ENCODE results near the gene GLIS1. TPM values are rescaled to one million over a fixed set of nuclear protein-coding genes. Genes with fewer than 3 reads are reported as not detected.

Gene GLIS1
- total RNA-seq, 1 donor from 2014 or later = 0.07 TPM

GRCh38 chr1:53658489-53659230 is 80.3 kb downstream of the GLIS1 start:
- Histone ChIP-seq H3K27ac (ENCODE audit: low read depth, low read length) (no peak overlapping the region), H3K79me2 (ENCODE audit: insufficient read depth, low read length) (peaks cover 86% of the 10 kb centered on the region), H3K27me3 (ENCODE audit: insufficient read depth, low read length) (no peaks in the 10 kb centered on the region), H3K36me3 (ENCODE audit: insufficient read depth, low read length) (no peaks in the 10 kb centered on the region), H3K9me3 (ENCODE audit: insufficient read depth, low read depth, low read length) (no peaks in the 10 kb centered on the region), H3K4me3 (ENCODE audit: insufficient read depth, low read depth, low read length) (no peak overlapping the region), H3K4me2 (ENCODE audit: low read length) (no peak overlapping the region), H3K9ac (ENCODE audit: low read length) (no peak overlapping the region), H2AFZ (ENCODE audit: low read depth, low read length) (no peak overlapping the region), H3K4me1 (ENCODE audit: insufficient read depth, low read length) (peaks cover 33% of the 10 kb centered on the region), H4K20me1 (ENCODE audit: insufficient read depth, low read length) (peaks cover 100% of the 10 kb centered on the region)
- Mint-ChIP-seq H3K27me3 (ENCODE audit: low read depth, unreplicated experiment) (peaks cover 58% of the 10 kb centered on the region), H3K9me3 (ENCODE audit: unreplicated experiment) (peaks cover 5% of the 10 kb centered on the region), H3K27ac (ENCODE audit: unreplicated experiment) (no peak overlapping the region), H3K4me3 (ENCODE audit: unreplicated experiment) (no peak overlapping the region), H3K36me3 (ENCODE audit: low read depth, unreplicated experiment) (peaks cover 3% of the 10 kb centered on the region), H3K4me1 (ENCODE audit: low read depth, unreplicated experiment) (peaks cover 14% of the 10 kb centered on the region)
- FAIRE-seq = no peak
- no peak for TF ChIP-seq EZH2 (IDR thresholded peaks at IDR 0.05; ENCODE audit: insufficient read depth, low read length)
- no peak for TF ChIP-seq CTCF (IDR thresholded peaks at IDR 0.05; ENCODE audit: insufficient read depth, low read depth, low read length)
- DNase-seq (ENCODE audit: low read depth) = no peak

GRCh38 chr1:53657891-53658396 is 81.0 kb downstream of the GLIS1 start:
- DNase-seq (ENCODE audit: low read depth) (no peak), FAIRE-seq (no peak)
- Histone ChIP-seq H3K4me2 (ENCODE audit: low read length) (no peak overlapping the region), H3K9ac (ENCODE audit: low read length) (no peak overlapping the region), H3K9me3 (ENCODE audit: insufficient read depth, low read depth, low read length) (no peaks in the 10 kb centered on the region), H3K27ac (ENCODE audit: low read depth, low read length) (no peak overlapping the region), H3K36me3 (ENCODE audit: insufficient read depth, low read length) (no peaks in the 10 kb centered on the region), H3K27me3 (ENCODE audit: insufficient read depth, low read length) (no peaks in the 10 kb centered on the region), H4K20me1 (ENCODE audit: insufficient read depth, low read length) (peaks cover 100% of the 10 kb centered on the region), H2AFZ (ENCODE audit: low read depth, low read length) (no peak overlapping the region), H3K4me1 (ENCODE audit: insufficient read depth, low read length) (peaks cover 33% of the 10 kb centered on the region), H3K79me2 (ENCODE audit: insufficient read depth, low read length) (peaks cover 87% of the 10 kb centered on the region), H3K4me3 (ENCODE audit: insufficient read depth, low read depth, low read length) (no peak overlapping the region)
- no peak overlapping the region for H3K27ac Mint-ChIP-seq (ENCODE audit: unreplicated experiment)
- peaks cover 55% of the 10 kb centered on the region for H3K27me3 Mint-ChIP-seq (ENCODE audit: low read depth, unreplicated experiment)
- H3K36me3 Mint-ChIP-seq (ENCODE audit: low read depth, unreplicated experiment) = peaks cover 3% of the 10 kb centered on the region
- TF ChIP-seq CTCF (IDR thresholded peaks at IDR 0.05; ENCODE audit: insufficient read depth, low read depth, low read length) = no peak
- TF ChIP-seq EZH2 (IDR thresholded peaks at IDR 0.05; ENCODE audit: insufficient read depth, low read length) = no peak
- no peak overlapping the region for H3K4me3 Mint-ChIP-seq (ENCODE audit: unreplicated experiment)
- H3K4me1 Mint-ChIP-seq (ENCODE audit: low read depth, unreplicated experiment) = peaks cover 14% of the 10 kb centered on the region
- peaks cover 5% of the 10 kb centered on the region for H3K9me3 Mint-ChIP-seq (ENCODE audit: unreplicated experiment)

- peaks cover 3% of the 10 kb centered on the region for H3K36me3 Mint-ChIP-seq (ENCODE audit: low read depth, unreplicated experiment)
- H3K4me1 Mint-ChIP-seq (ENCODE audit: low read depth, unreplicated experiment) = peaks cover 14% of the 10 kb centered on the region
- peaks cover 100% of the 10 kb centered on the region for H4K20me1 ChIP-seq (ENCODE audit: insufficient read depth, low read length)
- peaks cover 87% of the 10 kb centered on the region for H3K79me2 ChIP-seq (ENCODE audit: insufficient read depth, low read length)
- no peak overlapping the region for H3K4me3 Mint-ChIP-seq (ENCODE audit: unreplicated experiment)
- H3K27ac Mint-ChIP-seq (ENCODE audit: unreplicated experiment) = no peak overlapping the region
- TF ChIP-seq CTCF (IDR thresholded peaks at IDR 0.05; ENCODE audit: insufficient read depth, low read depth, low read length) (no peak), EZH2 (IDR thresholded peaks at IDR 0.05; ENCODE audit: insufficient read depth, low read length) (no peak)
- no peak overlapping the region for H2AFZ ChIP-seq (ENCODE audit: low read depth, low read length)
- FAIRE-seq = no peak
- peaks cover 55% of the 10 kb centered on the region for H3K27me3 Mint-ChIP-seq (ENCODE audit: low read depth, unreplicated experiment)
- no peaks in the 10 kb centered on the region for H3K9me3 ChIP-seq (ENCODE audit: insufficient read depth, low read depth, low read length)
- H3K9me3 Mint-ChIP-seq (ENCODE audit: unreplicated experiment) = peaks cover 5% of the 10 kb centered on the region
- no peak for DNase-seq (ENCODE audit: low read depth)
- no peaks in the 10 kb centered on the region for H3K27me3 ChIP-seq (ENCODE audit: insufficient read depth, low read length)
- no peaks in the 10 kb centered on the region for H3K36me3 ChIP-seq (ENCODE audit: insufficient read depth, low read length)
- H3K4me2 ChIP-seq (ENCODE audit: low read length) = no peak overlapping the region
- H3K4me3 ChIP-seq (ENCODE audit: insufficient read depth, low read depth, low read length) = no peak overlapping the region
- H3K27ac ChIP-seq (ENCODE audit: low read depth, low read length) = no peak overlapping the region
- H3K9ac ChIP-seq (ENCODE audit: low read length) = no peak overlapping the region
- H3K4me1 ChIP-seq (ENCODE audit: insufficient read depth, low read length) = peaks cover 33% of the 10 kb centered on the region
These were observed 81.5 kb downstream of the GLIS1 start for GRCh38 chr1:53657531-53657805.
